HEK293 (cell line): Measurements from ENCODE around the gene ITPR2.

Experiments used
- BCL11B ChIP-seq: fragments of 450-650 bp; formaldehyde crosslinking; IDR thresholded peaks from 2 replicates; pipeline ENCODE4 v1.5.1; 2016; ENCODE audit warnings: low read depth, missing biosample characterization, missing genetic modification characterization
- EGR2 ChIP-seq: fragments of 450-650 bp; formaldehyde crosslinking; IDR thresholded peaks from 2 replicates; pipeline ENCODE4 v1.5.1; 2016; ENCODE audit warnings: low read depth, missing biosample characterization, missing genetic modification characterization
- TRIM28 ChIP-seq: IDR thresholded peaks from 2 replicates; pipeline ENCODE4 v1.6.1; 2011; ENCODE audit warnings: low read length, control low read depth, borderline replicate concordance
- ZNF211 ChIP-seq: fragments of 450-650 bp; formaldehyde crosslinking; IDR thresholded peaks from 2 replicates; pipeline ENCODE4 v1.5.1; 2016; ENCODE audit warnings: low read depth, missing biosample characterization, missing genetic modification characterization
- ZNF23 ChIP-seq: fragments of 450-650 bp; formaldehyde crosslinking; IDR thresholded peaks from 2 replicates; pipeline ENCODE4 v1.5.1; 2016; ENCODE audit warnings: missing biosample characterization, missing genetic modification characterization, borderline replicate concordance
- ZNF311 ChIP-seq: fragments of 450-650 bp; formaldehyde crosslinking; IDR thresholded peaks from 2 replicates; pipeline ENCODE4 v1.5.1; 2017; ENCODE audit warnings: missing biosample characterization, missing genetic modification characterization, borderline replicate concordance
- ZNF366 ChIP-seq: fragments of 450-650 bp; formaldehyde crosslinking; conservative IDR thresholded peaks from 2 replicates; pipeline ENCODE4 v1.5.1; 2016; ENCODE audit warnings: missing biosample characterization, missing genetic modification characterization
- ZNF423 ChIP-seq: fragments of 450-650 bp; formaldehyde crosslinking; IDR thresholded peaks from 2 replicates; pipeline ENCODE4 v1.5.1; 2016; ENCODE audit warnings: missing biosample characterization, missing genetic modification characterization
- ZNF560 ChIP-seq: fragments of 450-650 bp; formaldehyde crosslinking; IDR thresholded peaks from 2 replicates; pipeline ENCODE4 v1.5.1; 2017; ENCODE audit warnings: missing biosample characterization, missing genetic modification characterization, borderline replicate concordance
- ZNF707 ChIP-seq: fragments of 450-650 bp; formaldehyde crosslinking; IDR thresholded peaks from 2 replicates; pipeline ENCODE4 v1.5.1; 2016; ENCODE audit warnings: missing biosample characterization, missing genetic modification characterization
- ZNF76 ChIP-seq: fragments of 450-650 bp; formaldehyde crosslinking; IDR thresholded peaks from 2 replicates; pipeline ENCODE4; 2016; ENCODE audit warnings: low read depth, missing biosample characterization, missing genetic modification characterization, borderline replicate concordance
- ZNF776 ChIP-seq: fragments of 450-650 bp; formaldehyde crosslinking; IDR thresholded peaks from 2 replicates; pipeline ENCODE4 v1.5.0; 2017; ENCODE audit warnings: missing biosample characterization, missing genetic modification characterization, borderline replicate concordance
- ZSCAN23 ChIP-seq: fragments of 450-650 bp; formaldehyde crosslinking; IDR thresholded peaks from 2 replicates; pipeline ENCODE4 v1.5.1; 2016; ENCODE audit warnings: missing biosample characterization, missing genetic modification characterization
- TF ChIP-seq, protein P1 (sequence below): fragments of 450-650 bp; formaldehyde crosslinking; IDR thresholded peaks from 2 replicates; pipeline ENCODE4 v1.5.1; 2016; ENCODE audit warnings: missing biosample characterization, missing genetic modification characterization
- TF ChIP-seq, protein P2 (sequence below): fragments of 450-650 bp; IDR thresholded peaks from 2 replicates; pipeline ENCODE4 v1.5.1; 2018; ENCODE audit warnings: missing biosample characterization, missing genetic modification characterization
- TF ChIP-seq, protein P3 (sequence below): fragments of 450-650 bp; formaldehyde crosslinking; conservative IDR thresholded peaks from 2 replicates; pipeline ENCODE4 v1.5.1; 2016; ENCODE audit warnings: low read depth, missing biosample characterization, missing genetic modification characterization
- TF ChIP-seq, protein P4 (sequence below): fragments of 450-650 bp; formaldehyde crosslinking; IDR thresholded peaks from 2 replicates; pipeline ENCODE4 v1.5.1; 2017; ENCODE audit warnings: missing biosample characterization, missing genetic modification characterization
- TF ChIP-seq, protein P5 (sequence below): fragments of 450-650 bp; formaldehyde crosslinking; IDR thresholded peaks from 2 replicates; pipeline ENCODE4 v1.5.1; 2016; ENCODE audit warnings: missing biosample characterization, missing genetic modification characterization, borderline replicate concordance
- TF ChIP-seq, protein P6 (sequence below): fragments of 450-650 bp; formaldehyde crosslinking; IDR thresholded peaks from 2 replicates; pipeline ENCODE4 v1.5.1; 2016; ENCODE audit warnings: missing biosample characterization, missing genetic modification characterization
- TF ChIP-seq, protein P7 (sequence below): fragments of 450-650 bp; formaldehyde crosslinking; IDR thresholded peaks from 2 replicates; pipeline ENCODE4 v1.5.1; 2016; ENCODE audit warnings: missing biosample characterization, missing genetic modification characterization
- TF ChIP-seq, protein P8 (sequence below): fragments of 450-650 bp; formaldehyde crosslinking; optimal IDR thresholded peaks from 2 replicates; pipeline ENCODE3; 2016; ENCODE audit warnings: missing biosample characterization, mild to moderate bottlenecking, missing genetic modification characterization

Gene ITPR2

DNA sequence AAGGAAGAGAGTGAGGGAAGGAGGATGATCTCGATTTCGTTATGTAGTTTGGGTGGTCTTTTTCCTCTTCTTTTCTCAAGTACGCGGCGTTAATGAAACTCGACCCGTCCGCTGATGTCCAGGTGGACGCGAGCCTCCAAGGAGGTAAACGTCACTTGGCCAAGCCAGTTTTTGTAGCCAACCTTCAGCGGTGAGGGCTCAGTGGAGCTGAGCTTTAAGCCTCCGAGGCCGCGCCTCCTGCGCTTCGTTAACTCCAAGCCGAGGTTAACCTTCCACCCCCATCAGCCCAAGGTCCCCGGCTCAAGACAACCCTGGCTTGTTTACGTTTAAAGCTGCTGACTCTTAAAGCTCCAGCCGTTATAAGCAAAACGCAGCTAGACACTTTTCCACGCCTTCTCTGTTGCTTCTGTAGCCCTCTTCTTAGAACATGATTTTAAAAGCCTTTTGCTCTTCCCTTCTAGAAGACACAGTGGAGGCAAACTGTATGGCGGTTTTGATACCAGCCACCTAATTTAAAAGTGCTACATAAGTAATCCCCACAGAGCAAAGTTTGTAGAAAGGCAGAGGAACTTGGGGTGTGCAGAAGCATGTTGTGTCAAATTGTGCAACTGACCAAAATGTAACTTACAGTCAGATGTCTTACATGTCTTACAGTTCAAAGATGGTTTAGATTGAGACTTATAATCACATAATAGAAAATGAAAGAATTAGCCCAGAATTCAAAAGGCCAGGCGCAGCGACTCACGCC, 923 bp upstream of the ITPR2 start (continued):
- TF ChIP-seq, protein P1, sequence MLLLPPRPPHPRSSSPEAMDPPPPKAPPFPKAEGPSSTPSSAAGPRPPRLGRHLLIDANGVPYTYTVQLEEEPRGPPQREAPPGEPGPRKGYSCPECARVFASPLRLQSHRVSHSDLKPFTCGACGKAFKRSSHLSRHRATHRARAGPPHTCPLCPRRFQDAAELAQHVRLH = no peak
- TF ChIP-seq, protein P2, sequence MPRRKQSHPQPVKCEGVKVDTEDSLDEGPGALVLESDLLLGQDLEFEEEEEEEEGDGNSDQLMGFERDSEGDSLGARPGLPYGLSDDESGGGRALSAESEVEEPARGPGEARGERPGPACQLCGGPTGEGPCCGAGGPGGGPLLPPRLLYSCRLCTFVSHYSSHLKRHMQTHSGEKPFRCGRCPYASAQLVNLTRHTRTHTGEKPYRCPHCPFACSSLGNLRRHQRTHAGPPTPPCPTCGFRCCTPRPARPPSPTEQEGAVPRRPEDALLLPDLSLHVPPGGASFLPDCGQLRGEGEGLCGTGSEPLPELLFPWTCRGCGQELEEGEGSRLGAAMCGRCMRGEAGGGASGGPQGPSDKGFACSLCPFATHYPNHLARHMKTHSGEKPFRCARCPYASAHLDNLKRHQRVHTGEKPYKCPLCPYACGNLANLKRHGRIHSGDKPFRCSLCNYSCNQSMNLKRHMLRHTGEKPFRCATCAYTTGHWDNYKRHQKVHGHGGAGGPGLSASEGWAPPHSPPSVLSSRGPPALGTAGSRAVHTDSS (tag by site-specific recombination) = no peak
- TF ChIP-seq ZNF76 (tag by site-specific recombination) (no peak), ZNF311 (no peak), ZSCAN23 (tag by site-specific recombination) (no peak), ZNF423 (0 out of 2 replicates have a peak, but pooled peaks have one; percentile 15), TRIM28 (no peak), ZNF366 (tag by site-specific recombination) (peak; percentile 63), ZNF776 (tag by site-specific recombination) (no peak), ZNF23 (tag by site-specific recombination) (no peak), ZNF707 (tag by site-specific recombination) (no peak), ZNF211 (tag by site-specific recombination) (no peak), BCL11B (tag by site-specific recombination) (no peak), EGR2 (tag by site-specific recombination) (no peak), ZNF560 (no peak)
- TF ChIP-seq, protein P3, sequence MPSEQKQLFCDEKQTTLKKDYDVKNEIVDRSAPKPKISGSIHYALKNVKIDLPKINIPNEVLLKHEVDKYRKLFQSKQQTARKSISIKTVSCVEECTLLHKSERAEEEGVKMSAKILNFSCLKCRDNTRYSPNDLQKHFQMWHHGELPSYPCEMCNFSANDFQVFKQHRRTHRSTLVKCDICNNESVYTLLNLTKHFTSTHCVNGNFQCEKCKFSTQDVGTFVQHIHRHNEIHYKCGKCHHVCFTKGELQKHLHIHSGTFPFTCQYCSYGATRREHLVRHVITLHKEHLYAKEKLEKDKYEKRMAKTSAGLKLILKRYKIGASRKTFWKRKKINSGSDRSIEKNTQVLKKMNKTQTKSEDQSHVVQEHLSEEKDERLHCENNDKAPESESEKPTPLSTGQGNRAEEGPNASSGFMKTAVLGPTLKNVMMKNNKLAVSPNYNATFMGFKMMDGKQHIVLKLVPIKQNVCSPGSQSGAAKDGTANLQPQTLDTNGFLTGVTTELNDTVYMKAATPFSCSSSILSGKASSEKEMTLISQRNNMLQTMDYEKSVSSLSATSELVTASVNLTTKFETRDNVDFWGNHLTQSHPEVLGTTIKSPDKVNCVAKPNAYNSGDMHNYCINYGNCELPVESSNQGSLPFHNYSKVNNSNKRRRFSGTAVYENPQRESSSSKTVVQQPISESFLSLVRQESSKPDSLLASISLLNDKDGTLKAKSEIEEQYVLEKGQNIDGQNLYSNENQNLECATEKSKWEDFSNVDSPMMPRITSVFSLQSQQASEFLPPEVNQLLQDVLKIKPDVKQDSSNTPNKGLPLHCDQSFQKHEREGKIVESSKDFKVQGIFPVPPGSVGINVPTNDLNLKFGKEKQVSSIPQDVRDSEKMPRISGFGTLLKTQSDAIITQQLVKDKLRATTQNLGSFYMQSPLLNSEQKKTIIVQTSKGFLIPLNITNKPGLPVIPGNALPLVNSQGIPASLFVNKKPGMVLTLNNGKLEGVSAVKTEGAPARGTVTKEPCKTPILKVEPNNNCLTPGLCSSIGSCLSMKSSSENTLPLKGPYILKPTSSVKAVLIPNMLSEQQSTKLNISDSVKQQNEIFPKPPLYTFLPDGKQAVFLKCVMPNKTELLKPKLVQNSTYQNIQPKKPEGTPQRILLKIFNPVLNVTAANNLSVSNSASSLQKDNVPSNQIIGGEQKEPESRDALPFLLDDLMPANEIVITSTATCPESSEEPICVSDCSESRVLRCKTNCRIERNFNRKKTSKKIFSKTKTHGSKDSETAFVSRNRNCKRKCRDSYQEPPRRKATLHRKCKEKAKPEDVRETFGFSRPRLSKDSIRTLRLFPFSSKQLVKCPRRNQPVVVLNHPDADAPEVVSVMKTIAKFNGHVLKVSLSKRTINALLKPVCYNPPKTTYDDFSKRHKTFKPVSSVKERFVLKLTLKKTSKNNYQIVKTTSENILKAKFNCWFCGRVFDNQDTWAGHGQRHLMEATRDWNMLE (tag by site-specific recombination) = no peak
- TF ChIP-seq, protein P4, sequence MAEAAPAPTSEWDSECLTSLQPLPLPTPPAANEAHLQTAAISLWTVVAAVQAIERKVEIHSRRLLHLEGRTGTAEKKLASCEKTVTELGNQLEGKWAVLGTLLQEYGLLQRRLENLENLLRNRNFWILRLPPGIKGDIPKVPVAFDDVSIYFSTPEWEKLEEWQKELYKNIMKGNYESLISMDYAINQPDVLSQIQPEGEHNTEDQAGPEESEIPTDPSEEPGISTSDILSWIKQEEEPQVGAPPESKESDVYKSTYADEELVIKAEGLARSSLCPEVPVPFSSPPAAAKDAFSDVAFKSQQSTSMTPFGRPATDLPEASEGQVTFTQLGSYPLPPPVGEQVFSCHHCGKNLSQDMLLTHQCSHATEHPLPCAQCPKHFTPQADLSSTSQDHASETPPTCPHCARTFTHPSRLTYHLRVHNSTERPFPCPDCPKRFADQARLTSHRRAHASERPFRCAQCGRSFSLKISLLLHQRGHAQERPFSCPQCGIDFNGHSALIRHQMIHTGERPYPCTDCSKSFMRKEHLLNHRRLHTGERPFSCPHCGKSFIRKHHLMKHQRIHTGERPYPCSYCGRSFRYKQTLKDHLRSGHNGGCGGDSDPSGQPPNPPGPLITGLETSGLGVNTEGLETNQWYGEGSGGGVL (tag by site-specific recombination) = no peak
- TF ChIP-seq, protein P5, sequence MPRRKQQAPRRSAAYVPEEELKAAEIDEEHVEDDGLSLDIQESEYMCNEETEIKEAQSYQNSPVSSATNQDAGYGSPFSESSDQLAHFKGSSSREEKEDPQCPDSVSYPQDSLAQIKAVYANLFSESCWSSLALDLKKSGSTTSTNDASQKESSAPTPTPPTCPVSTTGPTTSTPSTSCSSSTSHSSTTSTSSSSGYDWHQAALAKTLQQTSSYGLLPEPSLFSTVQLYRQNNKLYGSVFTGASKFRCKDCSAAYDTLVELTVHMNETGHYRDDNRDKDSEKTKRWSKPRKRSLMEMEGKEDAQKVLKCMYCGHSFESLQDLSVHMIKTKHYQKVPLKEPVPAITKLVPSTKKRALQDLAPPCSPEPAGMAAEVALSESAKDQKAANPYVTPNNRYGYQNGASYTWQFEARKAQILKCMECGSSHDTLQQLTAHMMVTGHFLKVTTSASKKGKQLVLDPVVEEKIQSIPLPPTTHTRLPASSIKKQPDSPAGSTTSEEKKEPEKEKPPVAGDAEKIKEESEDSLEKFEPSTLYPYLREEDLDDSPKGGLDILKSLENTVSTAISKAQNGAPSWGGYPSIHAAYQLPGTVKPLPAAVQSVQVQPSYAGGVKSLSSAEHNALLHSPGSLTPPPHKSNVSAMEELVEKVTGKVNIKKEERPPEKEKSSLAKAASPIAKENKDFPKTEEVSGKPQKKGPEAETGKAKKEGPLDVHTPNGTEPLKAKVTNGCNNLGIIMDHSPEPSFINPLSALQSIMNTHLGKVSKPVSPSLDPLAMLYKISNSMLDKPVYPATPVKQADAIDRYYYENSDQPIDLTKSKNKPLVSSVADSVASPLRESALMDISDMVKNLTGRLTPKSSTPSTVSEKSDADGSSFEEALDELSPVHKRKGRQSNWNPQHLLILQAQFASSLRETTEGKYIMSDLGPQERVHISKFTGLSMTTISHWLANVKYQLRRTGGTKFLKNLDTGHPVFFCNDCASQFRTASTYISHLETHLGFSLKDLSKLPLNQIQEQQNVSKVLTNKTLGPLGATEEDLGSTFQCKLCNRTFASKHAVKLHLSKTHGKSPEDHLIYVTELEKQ (tag by site-specific recombination) = no peak
- TF ChIP-seq, protein P6, sequence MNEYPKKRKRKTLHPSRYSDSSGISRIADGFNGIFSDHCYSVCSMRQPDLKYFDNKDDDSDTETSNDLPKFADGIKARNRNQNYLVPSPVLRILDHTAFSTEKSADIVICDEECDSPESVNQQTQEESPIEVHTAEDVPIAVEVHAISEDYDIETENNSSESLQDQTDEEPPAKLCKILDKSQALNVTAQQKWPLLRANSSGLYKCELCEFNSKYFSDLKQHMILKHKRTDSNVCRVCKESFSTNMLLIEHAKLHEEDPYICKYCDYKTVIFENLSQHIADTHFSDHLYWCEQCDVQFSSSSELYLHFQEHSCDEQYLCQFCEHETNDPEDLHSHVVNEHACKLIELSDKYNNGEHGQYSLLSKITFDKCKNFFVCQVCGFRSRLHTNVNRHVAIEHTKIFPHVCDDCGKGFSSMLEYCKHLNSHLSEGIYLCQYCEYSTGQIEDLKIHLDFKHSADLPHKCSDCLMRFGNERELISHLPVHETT (tag by site-specific recombination) = 0 out of 2 replicates have a peak, but pooled peaks have one; percentile 21
- TF ChIP-seq, protein P7, sequence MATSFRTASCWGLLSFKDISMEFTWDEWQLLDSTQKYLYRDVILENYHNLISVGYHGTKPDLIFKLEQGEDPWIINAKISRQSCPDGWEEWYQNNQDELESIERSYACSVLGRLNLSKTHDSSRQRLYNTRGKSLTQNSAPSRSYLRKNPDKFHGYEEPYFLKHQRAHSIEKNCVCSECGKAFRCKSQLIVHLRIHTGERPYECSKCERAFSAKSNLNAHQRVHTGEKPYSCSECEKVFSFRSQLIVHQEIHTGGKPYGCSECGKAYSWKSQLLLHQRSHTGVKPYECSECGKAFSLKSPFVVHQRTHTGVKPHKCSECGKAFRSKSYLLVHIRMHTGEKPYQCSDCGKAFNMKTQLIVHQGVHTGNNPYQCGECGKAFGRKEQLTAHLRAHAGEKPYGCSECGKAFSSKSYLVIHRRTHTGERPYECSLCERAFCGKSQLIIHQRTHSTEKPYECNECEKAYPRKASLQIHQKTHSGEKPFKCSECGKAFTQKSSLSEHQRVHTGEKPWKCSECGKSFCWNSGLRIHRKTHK = no peak
- TF ChIP-seq, protein P8, sequence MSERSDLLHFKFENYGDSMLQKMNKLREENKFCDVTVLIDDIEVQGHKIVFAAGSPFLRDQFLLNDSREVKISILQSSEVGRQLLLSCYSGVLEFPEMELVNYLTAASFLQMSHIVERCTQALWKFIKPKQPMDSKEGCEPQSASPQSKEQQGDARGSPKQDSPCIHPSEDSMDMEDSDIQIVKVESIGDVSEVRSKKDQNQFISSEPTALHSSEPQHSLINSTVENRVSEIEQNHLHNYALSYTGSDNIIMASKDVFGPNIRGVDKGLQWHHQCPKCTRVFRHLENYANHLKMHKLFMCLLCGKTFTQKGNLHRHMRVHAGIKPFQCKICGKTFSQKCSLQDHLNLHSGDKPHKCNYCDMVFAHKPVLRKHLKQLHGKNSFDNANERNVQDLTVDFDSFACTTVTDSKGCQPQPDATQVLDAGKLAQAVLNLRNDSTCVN (tag by site-specific recombination) = no peak
